Adrenal gland (tissue), 5 donors: ENCODE results near the gene PROM1.

Experiments used
- CTCF ChIP-seq, 6 experiments: fragments of 450-650 bp in 4 of 6; fragments of 200-600 bp in 2 of 6; sonication (generic) in 1 of 6; IDR thresholded peaks; 1 replicate in 5 of 6; 2 replicates in 1 of 6; pipeline versions ENCODE4 v1.5.1 to v1.8.0; 2016 to 2021; ENCODE audit warnings: antibody characterized with exemption in 6 of 6, mild to moderate bottlenecking in 2 of 6, moderate library complexity in 1 of 6
- POLR2A ChIP-seq, 2 donors: fragments of 450-650 bp; IDR thresholded peaks; one replicate each; pipeline ENCODE4 v1.6.1; 2017; ENCODE audit warnings: antibody characterized with exemption in 2 of 2, mild to moderate bottlenecking in 2 of 2, moderate library complexity in 1 of 2
- donor health status: DM: no; HTN: no; CAD: no.

GRCh38 chr4:16055873-16056272 is 27.9 kb downstream of the PROM1 start:
- TF ChIP-seq POLR2A (IDR thresholded peaks at IDR 0.05) = no peak
- TF ChIP-seq CTCF (IDR thresholded peaks at IDR 0.05) = no peak
